AG04449 (cell line): ENCODE results near the gene SCUBE2.

Source experiments
- CTCF ChIA-PET: fragments of 350-600 bp; formaldehyde crosslinking; extraction: SDS; loops from one replicate; lab custom pipeline; 2021; ENCODE audit warnings: antibody characterized with exemption; lab: Yijun Ruan, JAX
- POLR2A ChIA-PET: fragments of 400-600, 350-600 bp; formaldehyde crosslinking; extraction: SDS; loops from one replicate; lab custom pipeline; 2020; ENCODE audit warnings: antibody characterized with exemption, inconsistent platforms; lab: Yijun Ruan, JAX
- DNase-seq: peaks from one replicate; pipeline ENCODE4 v3.0.0-alpha.2; 2010; ENCODE audit warnings: low read depth, low spot score
- H3K4me3 ChIP-seq: 2 replicates; pipeline ENCODE4 v1.5.1; 2011; ENCODE audit warnings: low read depth, mild to moderate bottlenecking, control low read depth, low read length
- CTCF ChIP-seq: IDR thresholded peaks from one replicate; pipeline ENCODE4 v1.5.1; 2011; ENCODE audit warnings: mild to moderate bottlenecking, moderate library complexity, low read length, control low read depth, inconsistent platforms; ENCODE audit not compliant: insufficient read depth; ENCODE audit errors: missing control alignments

SCUBE2 gene

GRCh38 chr11:9096427-9096826 lies 5.0 kb upstream of the SCUBE2 start:
- DNase-seq = no peak
- no peak for TF ChIP-seq CTCF
- ChIA-PET CTCF (interaction anchor here (0.7 to 4.5 kb wide), 5 partner anchors 16 to 411 kb away, joined by 4 to 23 read pairs (median 7); no protein-coding TSS in a partner anchor), POLR2A (no interaction called here)
- no peak overlapping the region for H3K4me3 ChIP-seq

- peak; percentile 6 for TF ChIP-seq CTCF
- POLR2A ChIA-PET = no interaction called here
- no peak overlapping the region for H3K4me3 ChIP-seq
- CTCF ChIA-PET = interaction anchor here (1.4 to 4.5 kb wide), 5 partner anchors 17 to 412 kb away, joined by 4 to 23 read pairs (median 7); no protein-coding TSS in a partner anchor
- no peak for DNase-seq
These were observed 4.0 kb upstream of the SCUBE2 start for GRCh38 chr11:9095421-9095820.

GRCh38 chr11:9094420-9094819 lies 3.0 kb upstream of the SCUBE2 start:
- DNase-seq = no peak

GRCh38 chr11:9092853-9093778 lies 1.7 kb upstream of the SCUBE2 start:
- DNase-seq = no peak
- TF ChIP-seq CTCF = peak; percentile 24
- no peak overlapping the region for H3K4me3 ChIP-seq
- ChIA-PET CTCF (interaction anchor here (0.7 to 4.5 kb wide), 19 partner anchors 9 to 415 kb away, joined by 3 to 23 read pairs (median 4); no protein-coding TSS in a partner anchor), POLR2A (no interaction called here)

More at GRCh38 chr11:9094420-9094819, 3.0 kb upstream of the SCUBE2 start:
- ChIA-PET POLR2A (interaction anchor here (0.6 kb wide), 1 partner anchor 19 kb away, joined by 3 read pairs; no protein-coding TSS in a partner anchor), CTCF (interaction anchor here (1.0 to 4.5 kb wide), 4 partner anchors 11 to 412 kb away, joined by 4 to 23 read pairs (median 8); no protein-coding TSS in a partner anchor)
- TF ChIP-seq CTCF = no peak
- H3K4me3 ChIP-seq = no peak overlapping the region

- ChIA-PET CTCF (interaction anchor here (1.1 to 4.5 kb wide), 10 partner anchors 10 to 407 kb away, joined by 3 to 23 read pairs (median 4); no protein-coding TSS in a partner anchor), POLR2A (no interaction called here)
- peak overlapping the region; percentile 41 for H3K4me3 ChIP-seq
These were observed 673 bp upstream of the SCUBE2 start for GRCh38 chr11:9092072-9092471.

More at GRCh38 chr11:9092072-9092471, 673 bp upstream of the SCUBE2 start:
- TF ChIP-seq CTCF = no peak
- DNase-seq = no peak
